ENCODE measurements around the gene TRAF7.

Gene TRAF7

DNA sequence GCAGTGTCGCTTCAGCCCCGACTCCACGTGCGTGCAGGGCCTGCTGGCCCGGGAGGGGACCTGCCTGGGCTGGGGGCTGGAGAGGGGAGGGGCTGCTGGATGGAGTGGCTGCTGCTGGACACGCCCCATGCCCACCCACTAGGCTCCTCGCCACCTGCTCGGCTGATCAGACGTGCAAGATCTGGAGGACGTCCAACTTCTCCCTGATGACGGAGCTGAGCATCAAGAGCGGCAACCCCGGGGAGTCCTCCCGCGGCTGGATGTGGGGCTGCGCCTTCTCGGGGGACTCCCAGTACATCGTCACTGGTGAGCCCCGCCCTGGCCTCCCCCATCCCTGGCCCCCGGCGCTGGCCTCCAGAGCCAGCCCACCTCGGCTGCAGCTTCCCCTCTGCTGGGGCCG, 52.7 kb downstream of the TRAF7 start:
- DNase-seq (ENCODE audit: extremely low read depth, insufficient read length) = no peak
- Histone ChIP-seq H3K36me3 (ENCODE audit: control insufficient read depth, insufficient read depth, low read length) (peaks cover 16% of the 10 kb centered on the region), H3K27me3 (replicated peaks; ENCODE audit: control insufficient read depth, insufficient read depth, low read length) (no peaks in the 10 kb centered on the region), H3K4me3 (replicated peaks; ENCODE audit: low read depth, low read length) (no peak overlapping the region)
- TF ChIP-seq, protein P1, sequence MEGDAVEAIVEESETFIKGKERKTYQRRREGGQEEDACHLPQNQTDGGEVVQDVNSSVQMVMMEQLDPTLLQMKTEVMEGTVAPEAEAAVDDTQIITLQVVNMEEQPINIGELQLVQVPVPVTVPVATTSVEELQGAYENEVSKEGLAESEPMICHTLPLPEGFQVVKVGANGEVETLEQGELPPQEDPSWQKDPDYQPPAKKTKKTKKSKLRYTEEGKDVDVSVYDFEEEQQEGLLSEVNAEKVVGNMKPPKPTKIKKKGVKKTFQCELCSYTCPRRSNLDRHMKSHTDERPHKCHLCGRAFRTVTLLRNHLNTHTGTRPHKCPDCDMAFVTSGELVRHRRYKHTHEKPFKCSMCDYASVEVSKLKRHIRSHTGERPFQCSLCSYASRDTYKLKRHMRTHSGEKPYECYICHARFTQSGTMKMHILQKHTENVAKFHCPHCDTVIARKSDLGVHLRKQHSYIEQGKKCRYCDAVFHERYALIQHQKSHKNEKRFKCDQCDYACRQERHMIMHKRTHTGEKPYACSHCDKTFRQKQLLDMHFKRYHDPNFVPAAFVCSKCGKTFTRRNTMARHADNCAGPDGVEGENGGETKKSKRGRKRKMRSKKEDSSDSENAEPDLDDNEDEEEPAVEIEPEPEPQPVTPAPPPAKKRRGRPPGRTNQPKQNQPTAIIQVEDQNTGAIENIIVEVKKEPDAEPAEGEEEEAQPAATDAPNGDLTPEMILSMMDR (IDR thresholded peaks at IDR 0.05; ENCODE audit: insufficient read depth, low read length, poor library complexity, severe bottlenecking) = no peak

DNA sequence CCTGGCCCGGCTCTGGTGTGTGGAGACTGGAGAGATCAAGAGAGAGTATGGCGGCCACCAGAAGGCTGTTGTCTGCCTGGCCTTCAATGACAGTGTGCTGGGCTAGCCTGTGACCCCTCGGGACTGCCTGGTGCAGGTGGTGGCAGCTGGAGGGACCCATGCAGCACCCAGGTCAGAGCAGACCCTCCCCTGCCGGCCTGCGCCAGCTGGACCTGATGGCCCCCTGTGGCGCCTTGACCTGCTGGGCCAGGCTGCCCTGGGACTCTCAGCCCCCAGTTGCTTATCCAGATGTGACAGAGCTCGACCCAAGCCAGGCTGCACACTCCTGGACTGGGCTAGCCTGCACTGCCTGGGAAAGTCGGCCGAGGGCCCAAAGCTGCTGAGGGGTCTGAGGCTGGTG, 53.2 kb downstream of the TRAF7 start:
- TF ChIP-seq, protein P1 (IDR thresholded peaks at IDR 0.05; ENCODE audit: insufficient read depth, low read length, poor library complexity, severe bottlenecking) = no peak
- Histone ChIP-seq H3K27me3 (replicated peaks; ENCODE audit: control insufficient read depth, insufficient read depth, low read length) (no peaks in the 10 kb centered on the region), H3K4me3 (replicated peaks; ENCODE audit: low read depth, low read length) (no peak overlapping the region), H3K36me3 (ENCODE audit: control insufficient read depth, insufficient read depth, low read length) (peaks cover 16% of the 10 kb centered on the region)
- no peak for DNase-seq (ENCODE audit: extremely low read depth, insufficient read length)

GRCh38 chr16:2209258-2210008, 53.9 kb downstream of the TRAF7 start:
- TF ChIP-seq, protein P1 (IDR thresholded peaks at IDR 0.05; ENCODE audit: insufficient read depth, low read length, poor library complexity, severe bottlenecking) = no peak
- no peak overlapping the region for H3K4me3 ChIP-seq (replicated peaks; ENCODE audit: low read depth, low read length)
- peaks cover 16% of the 10 kb centered on the region for H3K36me3 ChIP-seq (ENCODE audit: control insufficient read depth, insufficient read depth, low read length)
- H3K27me3 ChIP-seq (replicated peaks; ENCODE audit: control insufficient read depth, insufficient read depth, low read length) = no peaks in the 10 kb centered on the region
- DNase-seq (ENCODE audit: extremely low read depth, insufficient read length) = no peak

GRCh38 chr16:2210009-2210332, 54.4 kb downstream of the TRAF7 start:
- H3K4me3 ChIP-seq (replicated peaks; ENCODE audit: low read depth, low read length) = no peak overlapping the region
- no peaks in the 10 kb centered on the region for H3K27me3 ChIP-seq (replicated peaks; ENCODE audit: control insufficient read depth, insufficient read depth, low read length)
- no peak for DNase-seq (ENCODE audit: extremely low read depth, insufficient read length)
- TF ChIP-seq, protein P1 (IDR thresholded peaks at IDR 0.05; ENCODE audit: insufficient read depth, low read length, poor library complexity, severe bottlenecking) = no peak
- peaks cover 16% of the 10 kb centered on the region for H3K36me3 ChIP-seq (ENCODE audit: control insufficient read depth, insufficient read depth, low read length)

DNA sequence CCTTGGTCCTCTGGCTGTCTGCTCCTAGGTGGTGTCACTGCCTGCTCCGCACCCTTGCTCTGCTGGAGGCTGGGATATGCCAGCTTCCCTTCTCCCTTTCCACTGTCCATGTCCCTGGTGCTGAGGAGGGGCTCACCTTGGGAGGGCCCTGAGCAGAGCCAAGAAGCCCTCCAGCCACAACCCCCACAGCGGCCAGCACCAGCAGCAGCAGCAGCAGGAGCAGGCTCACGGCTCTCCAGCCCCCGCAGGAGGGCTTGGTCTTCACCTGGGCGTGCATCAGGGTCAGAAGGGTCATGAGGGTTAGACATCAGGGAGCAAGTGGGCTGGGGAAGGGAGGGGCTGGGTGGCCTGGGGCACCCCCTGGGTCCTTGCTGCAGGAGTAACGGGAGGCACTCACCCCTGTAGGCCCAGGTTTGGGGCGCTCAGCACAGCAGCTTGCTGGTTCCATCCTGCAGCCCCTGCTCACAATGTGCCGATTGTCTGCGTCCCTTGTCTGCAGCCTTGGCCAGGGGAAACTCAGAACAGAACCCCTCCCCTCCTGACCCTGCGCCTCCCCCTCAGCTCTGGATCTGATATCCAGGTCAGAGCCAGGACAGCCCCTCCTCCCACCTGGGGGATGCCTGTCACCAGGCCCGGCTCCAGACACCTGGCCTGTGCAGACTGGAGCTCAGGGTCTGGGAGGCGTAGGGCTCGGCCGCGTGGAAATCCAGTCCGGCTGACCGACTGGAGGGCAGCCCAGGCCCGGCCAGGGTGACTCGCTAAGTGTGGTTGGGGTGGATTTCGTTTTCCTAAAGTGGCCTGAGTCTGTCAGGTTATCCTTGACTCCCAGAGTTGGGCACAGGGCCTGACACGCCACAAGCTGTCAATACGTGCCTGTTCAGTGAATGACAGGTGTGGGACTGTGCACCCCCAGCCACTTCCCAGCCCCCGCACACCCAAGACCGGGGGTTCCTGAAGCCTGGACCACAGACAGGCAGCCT, 55.1 kb downstream of the TRAF7 start, which contains the start of gene BRICD5:
Gene BRICD5 (minus strand): TSS at position 478 of the 980 bp plus-strand sequence. CDS start 30 bp downstream, at position 448.
- Histone ChIP-seq H3K36me3 (ENCODE audit: control insufficient read depth, insufficient read depth, low read length) (peaks cover 16% of the 10 kb centered on the region), H3K27me3 (replicated peaks; ENCODE audit: control insufficient read depth, insufficient read depth, low read length) (no peaks in the 10 kb centered on the region), H3K4me3 (replicated peaks; ENCODE audit: low read depth, low read length) (no peak within 1 kb of the TSS)
- TF ChIP-seq, protein P1 (IDR thresholded peaks at IDR 0.05; ENCODE audit: insufficient read depth, low read length, poor library complexity, severe bottlenecking) = no peak
- no peak for DNase-seq (ENCODE audit: extremely low read depth, insufficient read length)
